Sigmoid colon (tissue), 7 donors: ENCODE measurements around the gene GOLGA8S. TPM values are rescaled to one million over a fixed set of nuclear protein-coding genes. Genes with fewer than 3 reads are reported as not detected.
"Not testable (repeated sequence)": the region's sequence is repeated elsewhere in the genome, so short reads cannot be mapped to it uniquely, and the experiment has no call there.

Experiments used
- DNase-seq: peaks from one replicate; pipeline ENCODE4 v3.0.0-alpha.2; 2019
- H3K27ac ChIP-seq, 4 donors: fragments of 200-600 bp; sonication (generic); one replicate each; pipeline ENCODE4 v1.5.1; 2016 to 2019; ENCODE audit warnings: mild to moderate bottlenecking in 1 of 4
- H3K27me3 ChIP-seq, 3 donors: fragments of 200-600 bp; sonication (generic); one replicate each; pipeline ENCODE4 v1.5.1; 2019; ENCODE audit warnings: mild to moderate bottlenecking in 1 of 3
- H3K36me3 ChIP-seq, 4 donors: fragments of 200-600 bp; sonication (generic); one replicate each; pipeline ENCODE4 v1.5.1; 2016 to 2019
- H3K4me1 ChIP-seq, 4 donors: fragments of 200-600 bp; sonication (generic); one replicate each; pipeline ENCODE4 v1.5.1; 2017 to 2019
- H3K4me3 ChIP-seq, 4 donors: fragments of 200-600 bp; sonication (generic); one replicate each; pipeline ENCODE4 v1.5.1; 2017 to 2019; ENCODE audit warnings: mild to moderate bottlenecking in 2 of 4, moderate library complexity in 1 of 4
- H3K9me3 ChIP-seq, 4 donors: fragments of 200-600 bp in 3 of 4; sonication (generic) in 3 of 4; one replicate each; pipeline versions ENCODE4 v1.5.1 to v1.6.1; 2013 to 2019
- CTCF ChIP-seq, 4 experiments: fragments of 450-650 bp in 3 of 4; fragments of 200-600 bp in 1 of 4; IDR thresholded peaks; one replicate each; pipeline ENCODE4 v1.5.1; 2016 to 2019; ENCODE audit warnings: antibody characterized with exemption in 4 of 4, mild to moderate bottlenecking in 3 of 4, moderate library complexity in 2 of 4
- EP300 ChIP-seq, 4 donors: sonication (generic); formaldehyde crosslinking; IDR thresholded peaks; one replicate each; pipeline ENCODE4 v1.6.1; 2017; ENCODE audit warnings: antibody characterized with exemption in 4 of 4
- POLR2A ChIP-seq, 2 donors: fragments of 450-650 bp; IDR thresholded peaks; one replicate each; pipeline ENCODE4 v1.6.1; 2016; ENCODE audit warnings: antibody characterized with exemption in 2 of 2, mild to moderate bottlenecking in 2 of 2, moderate library complexity in 2 of 2
- POLR2AphosphoS5 ChIP-seq, 4 donors: sonication (generic); formaldehyde crosslinking; IDR thresholded peaks; one replicate each; pipeline ENCODE4 v1.6.1; 2017; ENCODE audit warnings: antibody characterized with exemption in 4 of 4
- WGBS, 2 donors: extraction: QIAGEN DNeasy Blood & Tissue Kit; methylation state at CpG; one replicate each; pipeline ENCODE4 v1.1.7; 2013; 5-methylcytosine and 5-hydroxymethylcytosine counted together
- intact Hi-C: fragments of 100-400 bp; cut with DNase I; formaldehyde crosslinking; loops from one replicate; pipeline ENCODE4 v1.15.1; 2023
- polyA plus RNA-seq, 3 donors: library from polyadenylated mRNA; stranded (reverse); fragments of 200-250 nt; gene quantifications; one replicate each; pipeline ENCODE4 v1.2.3, GENCODE V29; 2013
- total RNA-seq, 4 donors: library from RNA; depleted of rRNA; stranded (reverse); fragments of >200 nt; gene quantifications; one replicate each; pipeline ENCODE4 v1.1.0, GENCODE V29; 2016
- donor health status: healthy with polysubstance abuse.
- donor health status: Bipolar disorder and iron deficiency.
- donor health status: healthy.

GOLGA8S gene, protein sequence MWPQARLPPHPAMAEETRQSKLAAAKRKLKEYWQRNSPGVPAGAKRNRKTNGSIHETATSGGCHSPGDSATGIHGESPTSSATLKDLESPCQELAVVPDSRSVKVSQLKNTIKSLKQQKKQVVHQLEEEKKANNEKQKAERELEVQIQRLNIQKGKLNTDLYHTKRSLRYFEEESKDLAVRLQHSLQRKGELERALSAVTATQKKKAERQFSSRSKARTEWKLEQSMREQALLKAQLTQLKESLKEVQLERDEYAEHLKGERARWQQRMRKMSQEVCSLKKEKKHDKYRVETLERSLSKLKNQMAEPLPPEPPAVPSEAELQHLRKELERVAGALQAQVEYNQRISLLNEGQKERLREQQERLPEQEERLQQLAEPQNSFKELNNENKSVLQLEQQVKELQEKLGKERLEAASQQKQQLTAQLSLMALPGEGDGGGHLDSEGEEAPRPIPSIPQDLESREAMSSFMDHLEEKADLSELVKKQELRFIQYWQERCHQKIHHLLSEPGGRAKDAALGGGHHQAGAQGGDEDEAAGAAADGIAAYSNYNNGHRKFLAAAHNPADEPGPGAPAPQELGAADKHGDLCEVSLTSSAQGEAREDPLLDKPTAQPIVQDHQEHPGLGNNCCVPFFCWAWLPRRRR
- total RNA-seq = under 1 TPM in 3 of 4 donors, not detected in 1; 0.33 to 0.55 (median 0.36) TPM
- under 1 TPM in 1 of 3 donors, not detected in 2; 0.03 TPM for polyA plus RNA-seq

DNA sequence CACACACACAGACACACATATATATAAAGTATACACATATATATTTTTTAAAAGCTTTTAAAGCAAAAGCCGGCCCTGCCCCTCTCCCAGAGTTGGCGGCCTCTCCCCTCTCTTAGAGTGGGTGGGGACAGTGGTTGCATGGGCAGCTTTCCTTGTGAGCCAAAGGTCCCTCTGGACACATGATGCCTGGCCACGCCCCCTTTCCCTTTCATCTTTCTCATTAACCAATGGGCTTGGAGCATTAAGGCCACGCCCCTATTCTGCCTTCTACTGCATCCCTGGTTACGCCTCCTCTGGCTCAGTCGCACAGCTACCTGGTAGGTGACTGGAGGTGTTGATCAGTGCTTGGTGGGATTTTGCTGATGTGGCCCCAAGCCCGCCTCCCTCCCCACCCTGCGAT lies at the start of gene GOLGA8S:
TSS of gene GOLGA8S (plus strand) at position 301 of the 400 bp plus-strand sequence. CDS start at position 363, 62 bp downstream.
- H3K27ac ChIP-seq, H3K4me3 ChIP-seq, H3K36me3 ChIP-seq, DNase-seq, H3K4me1 ChIP-seq, intact Hi-C loops, H3K27me3 ChIP-seq, H3K9me3 ChIP-seq: not testable (repeated sequence)
- no CpG with 5 or more reads among the region's 8 CpGs for WGBS, 2 donors

DNA sequence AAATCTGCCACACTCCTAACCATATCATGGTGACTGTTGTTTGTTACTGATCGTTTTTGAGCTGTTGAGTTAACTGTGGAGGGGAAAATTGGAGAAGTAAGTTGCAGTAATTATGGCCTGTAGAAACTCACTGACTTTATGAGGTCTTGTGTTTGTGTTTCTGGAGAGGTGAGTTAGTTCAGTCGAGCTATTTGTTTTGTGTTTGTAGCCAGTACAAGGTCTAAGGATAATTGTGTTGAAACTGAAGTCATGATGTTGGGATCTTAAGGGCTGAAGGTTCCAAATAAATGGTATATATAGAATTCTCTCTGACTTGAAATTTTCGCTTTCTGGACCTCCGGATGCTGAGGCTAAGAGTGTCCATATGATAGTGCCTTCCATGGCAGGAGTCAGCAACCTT lies 49.7 kb upstream of the GOLGA8S start:
- H3K27ac ChIP-seq, H3K27me3 ChIP-seq, intact Hi-C loops, H3K9me3 ChIP-seq, DNase-seq: not testable (repeated sequence)
- Histone ChIP-seq H3K4me1 (peaks cover 0 to 22% (median 5%) of the 10 kb centered on the region in 4 donors), H3K4me3 (peak overlapping the region in 3 of 4 donors; percentile 44 to 51 (median 51)), H3K36me3 (peaks cover 0 to 33% (median 8%) of the 10 kb centered on the region in 4 donors)
- WGBS, 2 donors = 19 to 42% methylated on average over 4 of the region's 4 CpGs

- intact Hi-C loops = not testable (repeated sequence)
Measured at GRCh38 chr15:23305921-23306320, 48.6 kb upstream of the GOLGA8S start.

GRCh38 chr15:23311233-23311632 lies 43.3 kb upstream of the GOLGA8S start:
- H3K4me1 ChIP-seq, DNase-seq, H3K27ac ChIP-seq, H3K9me3 ChIP-seq, intact Hi-C loops, H3K4me3 ChIP-seq, H3K27me3 ChIP-seq: not testable (repeated sequence)
- H3K36me3 ChIP-seq = peaks cover 0 to 46% (median 14%) of the 10 kb centered on the region in 4 donors
- WGBS, 2 donors = 91 to 93% methylated on average over 13 of the region's 13 CpGs

More at GRCh38 chr15:23305921-23306320, 48.6 kb upstream of the GOLGA8S start:
- H3K9me3 ChIP-seq, H3K27ac ChIP-seq, H3K27me3 ChIP-seq, H3K4me3 ChIP-seq, DNase-seq: not testable (repeated sequence)
- 78 to 79% methylated on average over 7 of the region's 7 CpGs for WGBS, 2 donors
- H3K36me3 ChIP-seq = peaks cover 0 to 44% (median 12%) of the 10 kb centered on the region in 4 donors
- peaks cover 0 to 22% (median 5%) of the 10 kb centered on the region in 4 donors for H3K4me1 ChIP-seq

DNA sequence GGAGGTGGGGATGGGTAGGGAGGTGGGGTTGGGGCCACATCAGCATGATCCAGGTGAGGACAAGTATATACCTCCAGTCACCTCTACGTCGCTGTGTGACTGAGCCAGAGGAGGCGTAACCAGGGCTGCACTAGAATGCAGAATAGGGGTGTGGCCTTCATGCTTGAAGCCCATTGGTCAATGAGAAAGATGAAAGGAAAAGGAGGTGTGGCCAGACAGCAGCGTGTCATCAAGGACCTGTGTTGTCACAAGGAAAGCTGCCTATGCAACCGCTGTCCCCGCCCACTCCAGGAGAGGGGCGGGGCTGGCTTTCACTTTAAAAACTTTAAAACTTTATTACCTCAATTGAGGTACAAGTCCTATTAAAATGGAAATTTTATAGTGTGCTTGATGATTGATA lies 20.5 kb upstream of the GOLGA8S start, which contains the start of gene GOLGA6L26:
TSS of gene GOLGA6L26 (minus strand) at position 101 of the 400 bp plus-strand sequence. CDS start at position 40, 61 bp downstream.
- H3K27ac ChIP-seq, H3K36me3 ChIP-seq, DNase-seq, H3K4me3 ChIP-seq, intact Hi-C loops, H3K9me3 ChIP-seq, H3K27me3 ChIP-seq, H3K4me1 ChIP-seq: not testable (repeated sequence)
- no CpG with 5 or more reads among the region's 7 CpGs for WGBS, 2 donors

GRCh38 chr15:23362622-23363021 lies 8.1 kb downstream of the GOLGA8S start:
- DNase-seq, H3K27me3 ChIP-seq, H3K4me1 ChIP-seq, H3K27ac ChIP-seq, intact Hi-C loops, H3K36me3 ChIP-seq, H3K9me3 ChIP-seq, H3K4me3 ChIP-seq: not testable (repeated sequence)
- WGBS, 2 donors = 80 to 100% methylated on average over 2 of the region's 5 CpGs

GRCh38 chr15:23364261-23364660 lies 9.7 kb downstream of the GOLGA8S start:
- H3K27me3 ChIP-seq, H3K4me3 ChIP-seq, H3K36me3 ChIP-seq, intact Hi-C loops, DNase-seq, H3K9me3 ChIP-seq, H3K4me1 ChIP-seq, H3K27ac ChIP-seq: not testable (repeated sequence)
- 53 to 59% methylated on average over 6 of the region's 9 CpGs for WGBS, 2 donors

DNA sequence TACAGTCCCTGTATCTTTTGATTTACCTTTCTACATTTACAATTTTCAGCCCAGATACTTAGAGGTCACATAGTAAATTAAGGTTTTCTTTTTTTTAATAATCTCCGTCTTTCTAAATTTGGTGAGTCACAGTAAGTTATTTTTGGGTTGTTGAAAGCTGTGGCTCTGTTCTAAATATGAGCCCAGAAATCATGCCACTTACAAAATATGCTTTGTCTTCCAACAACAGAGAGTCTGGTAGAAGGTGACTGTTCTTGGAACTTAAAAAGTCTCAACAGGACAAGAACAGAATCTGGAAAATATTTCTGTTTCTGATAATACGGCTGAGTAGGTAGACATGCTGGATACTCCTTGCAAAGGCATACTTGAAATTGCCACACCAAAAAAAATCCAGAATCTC lies 16.0 kb downstream of the GOLGA8S start:
- Histone ChIP-seq H3K36me3 (no peaks in the 10 kb centered on the region), H3K27me3 (no peaks in the 10 kb centered on the region), H3K4me3 (no peak overlapping the region), H3K27ac (no peak overlapping the region), H3K4me1 (peaks cover 0 to 6% (median 0%) of the 10 kb centered on the region in 4 donors), H3K9me3 (no peaks in the 10 kb centered on the region)
- 80 to 89% methylated on average over 2 of the region's 2 CpGs for WGBS, 2 donors
- TF ChIP-seq POLR2A (IDR thresholded peaks at IDR 0.05) (no peak), POLR2AphosphoS5 (IDR thresholded peaks at IDR 0.05) (no peak), CTCF (IDR thresholded peaks at IDR 0.05) (no peak), EP300 (IDR thresholded peaks at IDR 0.05) (no peak)
- no peak for DNase-seq
- intact Hi-C loops = no loop called here

- DNase-seq, H3K4me1 ChIP-seq, H3K4me3 ChIP-seq, intact Hi-C loops, H3K27me3 ChIP-seq, H3K27ac ChIP-seq, H3K36me3 ChIP-seq, H3K9me3 ChIP-seq: not testable (repeated sequence)
- WGBS, 2 donors = 53 to 73% methylated on average over 4 of the region's 4 CpGs
Measured at GRCh38 chr15:23371134-23371533, 16.6 kb downstream of the GOLGA8S start.

DNA sequence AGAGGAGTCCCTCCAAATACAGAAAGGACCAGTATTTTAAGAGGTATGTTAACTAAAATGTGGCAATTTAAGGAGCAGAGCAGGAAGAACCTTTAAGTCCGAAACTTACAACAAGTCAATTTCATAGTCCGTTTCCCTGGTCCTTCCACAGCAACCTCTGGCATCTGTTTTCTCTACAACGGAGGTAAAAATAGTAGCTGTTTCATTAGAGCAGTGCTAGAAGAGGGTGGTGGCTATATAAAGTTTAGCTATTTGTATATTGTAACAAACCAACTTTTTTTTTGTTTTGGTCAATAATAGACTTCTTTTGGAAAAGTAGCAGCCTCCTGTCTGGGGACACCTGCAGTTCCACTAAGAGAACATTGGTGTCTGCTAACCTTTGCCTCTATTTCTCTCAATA lies 17.3 kb downstream of the GOLGA8S start:
- H3K9me3 ChIP-seq, H3K36me3 ChIP-seq, H3K4me1 ChIP-seq, DNase-seq, H3K27ac ChIP-seq, intact Hi-C loops, H3K4me3 ChIP-seq, H3K27me3 ChIP-seq: not testable (repeated sequence)
- WGBS, 2 donors = 86 to 89% methylated on average over 3 of the region's 3 CpGs
